Measurements from ENCODE around the gene MROH9. TPM values are rescaled to one million over a fixed set of nuclear protein-coding genes. Genes with fewer than 3 reads are reported as not detected.

MROH9 gene
- total RNA-seq, 1 experiment from 2014 or later: not detected

GRCh38 chr1:171037626-171038025, 102.3 kb downstream of the MROH9 start:
- Histone ChIP-seq H2AFZ (ENCODE audit: low read depth, low read length, poor library complexity, severe bottlenecking) (no peak overlapping the region), H4K20me1 (ENCODE audit: insufficient read depth) (no peaks in the 10 kb centered on the region), H3K4me3 (replicated peaks in 1 of 2; ENCODE audit: low read depth in 1 of 2, low read length in 2 of 2) (no peak overlapping the region), H3K9me2 (ENCODE audit: insufficient read depth) (no peaks in the 10 kb centered on the region), H3K27me3 (ENCODE audit: insufficient read depth, low read length) (no peaks in the 10 kb centered on the region), H3K27ac (ENCODE audit: low read depth, low read length) (no peak overlapping the region), H3K36me3 (ENCODE audit: control insufficient read depth in 1 of 2, insufficient read depth in 2 of 2, low read length in 2 of 2) (no peaks in the 10 kb centered on the region), H3K4me2 (ENCODE audit: low read length) (no peak overlapping the region), H3K9me3 (ENCODE audit: control insufficient read depth in 1 of 2, insufficient read depth in 1 of 2, low read depth in 1 of 2, low read length in 2 of 2) (no peaks in the 10 kb centered on the region), H3K9ac (ENCODE audit: low read length) (no peak overlapping the region), H3K4me1 (ENCODE audit: control insufficient read depth in 1 of 2, insufficient read depth in 2 of 2, low read length in 2 of 2) (no peaks in the 10 kb centered on the region), H3K79me2 (ENCODE audit: insufficient read depth, low read length) (no peaks in the 10 kb centered on the region)
- POLR2A ChIA-PET: no interaction called here
- ATAC-seq (no peak), DNase-seq (ENCODE audit: low read depth, low spot score) (no peak)
- CTCF ChIA-PET: no interaction called here
- no peak for TF ChIP-seq EZH2 (IDR thresholded peaks at IDR 0.05)
- no peak for TF ChIP-seq POLR2AphosphoS5 (IDR thresholded peaks at IDR 0.05; ENCODE audit: low read depth, low read length)
- no peak for TF ChIP-seq ZNF274 (IDR thresholded peaks at IDR 0.05; ENCODE audit: low read depth, low read length)
- no peak for TF ChIP-seq CTCF (IDR thresholded peaks at IDR 0.05 in 2 of 3, conservative IDR thresholded peaks at IDR 0.05 in 1 of 3; ENCODE audit: borderline replicate concordance in 1 of 3, insufficient read depth in 1 of 3, low read depth in 2 of 3, low read length in 2 of 3)
- TF ChIP-seq ZFX (IDR thresholded peaks at IDR 0.05): no peak
- no peak for TF ChIP-seq REST (IDR thresholded peaks at IDR 0.05; ENCODE audit: low read depth)
- no peak for TF ChIP-seq ZBTB33 (IDR thresholded peaks at IDR 0.05; ENCODE audit: extremely low read depth, insufficient replicate concordance, low read length)
- TF ChIP-seq ATF3 (IDR thresholded peaks at IDR 0.05): no peak
- no peak for TF ChIP-seq FOSL1 (IDR thresholded peaks at IDR 0.05; ENCODE audit: low read depth)
- TF ChIP-seq EGR1 (IDR thresholded peaks at IDR 0.05; ENCODE audit: low read depth): no peak
- no peak for TF ChIP-seq POLR2A (IDR thresholded peaks at IDR 0.05; ENCODE audit: borderline replicate concordance, extremely low read depth, insufficient read depth, insufficient read length)
- no peak for TF ChIP-seq EZH2phosphoT487 (IDR thresholded peaks at IDR 0.05; ENCODE audit: borderline replicate concordance)
- TF ChIP-seq TCF7L2 (IDR thresholded peaks at IDR 0.05; ENCODE audit: borderline replicate concordance, extremely low read depth, insufficient read depth, insufficient read length): no peak
- TF ChIP-seq MAX (IDR thresholded peaks at IDR 0.05): no peak
- no peak for TF ChIP-seq YY1 (IDR thresholded peaks at IDR 0.05; ENCODE audit: extremely low read depth, insufficient replicate concordance, low read depth, low read length)
- intact Hi-C loops (cut with micrococcal nuclease): no loop called here
- RAD21 ChIA-PET (ENCODE audit: low non-redundant PET in 1 of 2, low total read pairs in 2 of 2, uncharacterized antibody in 2 of 2, unreplicated experiment in 2 of 2): no interaction called here
- no TSS peak for BruUV-seq (replicated peaks)

Data from HCT116 (cell line).